ENCODE data around the gene CALML6. TPM values are rescaled to one million over a fixed set of nuclear protein-coding genes. Genes with fewer than 3 reads are reported as not detected.

The CALML6 gene
- total and polyA plus RNA-seq, 2 of the 8 experiments (the other 6 are each of a cell fraction or from before 2014, with no cell fraction given), result 0.54 to 1.3 TPM

DNA sequence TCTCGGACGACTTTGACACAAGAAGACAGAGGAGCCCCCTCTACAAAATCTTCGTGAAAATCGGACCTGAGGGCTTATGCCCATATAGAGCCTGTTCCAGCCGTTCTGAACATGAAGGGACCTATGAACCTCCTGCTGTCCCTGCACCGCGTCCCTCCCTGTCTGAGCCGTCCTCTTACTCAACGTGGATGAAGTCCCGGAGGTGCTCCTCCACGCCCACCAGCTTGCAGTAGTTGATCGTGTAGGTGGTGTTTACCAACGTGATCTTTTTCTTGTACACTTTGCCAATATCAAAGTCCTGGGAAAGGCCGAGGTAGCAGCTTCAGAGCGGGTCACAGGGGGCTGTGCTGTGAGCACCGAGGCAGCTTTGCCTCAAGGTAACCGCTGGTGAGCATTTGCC lies 48.5 kb downstream of the CALML6 start:
- no peak overlapping the region for H2AK5ac ChIP-seq (ENCODE audit: low read depth, low read length)
- H4K8ac ChIP-seq (ENCODE audit: extremely low read depth, insufficient read depth, low read length), result no peak overlapping the region
- H3K36me3 ChIP-seq (ENCODE audit: control insufficient read depth in 2 of 4, insufficient read depth in 4 of 4, low read length in 3 of 4), result no peaks in the 10 kb centered on the region
- H3K4me1 ChIP-seq (replicated peaks in 1 of 4; ENCODE audit: control insufficient read depth in 3 of 4, insufficient read depth in 4 of 4, low read length in 3 of 4), result peaks cover 0 to 12% (median 10%) of the 10 kb centered on the region in 4 experiments; a peak in 6 of 7 replicates
- H3K18ac ChIP-seq (ENCODE audit: extremely low read depth, low read length), result no peak overlapping the region
- no peak overlapping the region for H3K4me3 ChIP-seq (ENCODE audit: extremely low read depth in 1 of 4, insufficient read depth in 2 of 4, low read depth in 3 of 4, low read length in 4 of 4)
- no peak overlapping the region for H2BK15ac ChIP-seq (ENCODE audit: low read length)
- H2BK20ac ChIP-seq (ENCODE audit: low read length), result no peak overlapping the region
- H3K4me2 ChIP-seq (ENCODE audit: insufficient read depth in 1 of 2, low read depth in 2 of 2, low read length in 2 of 2), result no peak overlapping the region
- no peak overlapping the region for H4K91ac ChIP-seq (replicated peaks; ENCODE audit: insufficient read length, low read length)
- H3K56ac ChIP-seq (replicated peaks; ENCODE audit: insufficient read length, low read depth, low read length), result no peak overlapping the region
- H4K5ac ChIP-seq (ENCODE audit: insufficient read length, low read depth, low read length), result no peak overlapping the region
- no peak overlapping the region for H2BK120ac ChIP-seq (replicated peaks; ENCODE audit: low read depth, low read length)
- no peaks in the 10 kb centered on the region for H3K79me2 ChIP-seq (ENCODE audit: control insufficient read depth in 1 of 2, insufficient read depth in 2 of 2, low read length in 2 of 2)
- H3K14ac ChIP-seq (ENCODE audit: insufficient read length), result no peak overlapping the region
- no peaks in the 10 kb centered on the region for H3K9me3 ChIP-seq (ENCODE audit: insufficient read depth in 2 of 2, low read depth in 1 of 2, low read length in 1 of 2)
- FAIRE-seq (no peak), DNase-seq (ENCODE audit: low read depth in 1 of 2, low spot score in 2 of 2) (no peak)
- no peak overlapping the region for H2BK5ac ChIP-seq (ENCODE audit: low read depth, low read length)
- POLR2A ChIA-PET (ENCODE audit: partially characterized antibody), result no interaction called here
- H3K27ac ChIP-seq (ENCODE audit: low read depth, low read length), result no peak overlapping the region
- peaks cover 0 to 3% of the 10 kb centered on the region in 2 experiments for H4K20me1 ChIP-seq (replicated peaks in 1 of 2; ENCODE audit: control insufficient read depth in 1 of 2, insufficient read depth in 2 of 2, low read length in 2 of 2)
- no peak overlapping the region for H3K23ac ChIP-seq (ENCODE audit: insufficient read length)
- CTCF ChIA-PET (ENCODE audit: partially characterized antibody), result interaction anchor here (1.0 to 15.6 kb wide), 3 partner anchors 20 to 80 kb away, joined by 3 to 249 read pairs (median 6); no protein-coding TSS in a partner anchor
- H2AFZ ChIP-seq (ENCODE audit: low read length), result no peak overlapping the region
- no peak overlapping the region for H3K9ac ChIP-seq (replicated peaks in 1 of 4; ENCODE audit: extremely low read depth in 1 of 4, low read depth in 3 of 4, low read length in 3 of 4)
- H3K79me1 ChIP-seq (ENCODE audit: low read depth, low read length), result no peaks in the 10 kb centered on the region
- 93% methylated on average over 17 of the region's 17 CpGs; no CpG with 5 or more reads in 1 of the 2 experiments for WGBS, 2 experiments (ENCODE audit: extremely low coverage in 1 of 2, insufficient coverage in 1 of 2, insufficient read length in 1 of 2, insufficient replicate concordance in 2 of 2, low coverage in 1 of 2, low lambda C conversion rate in 2 of 2, missing lambda C conversion rate in 1 of 2)
- H3K4ac ChIP-seq (replicated peaks; ENCODE audit: insufficient read length, low read depth, low read length), result no peak overlapping the region
- H2BK12ac ChIP-seq (ENCODE audit: low read depth, low read length), result no peak overlapping the region
- no peaks in the 10 kb centered on the region for H3K27me3 ChIP-seq (replicated peaks in 1 of 4; ENCODE audit: control insufficient read depth in 3 of 4, extremely low read depth in 1 of 4, insufficient read depth in 3 of 4, low read length in 3 of 4)
- H3K23me2 ChIP-seq (ENCODE audit: low read depth, low read length), result no peaks in the 10 kb centered on the region; the same call in 1 of the 2 replicates
- no peak for TF ChIP-seq SP1 (IDR thresholded peaks at IDR 0.05; ENCODE audit: low read depth, low read length)
- no peak for TF ChIP-seq RFX5 (IDR thresholded peaks at IDR 0.05; ENCODE audit: borderline replicate concordance, low read depth, low read length)
- no peak for TF ChIP-seq ATF3 (IDR thresholded peaks at IDR 0.05; ENCODE audit: insufficient read depth, low read depth, low read length)
- no peak for TF ChIP-seq RAD21 (IDR thresholded peaks at IDR 0.05 in 1 of 2, conservative IDR thresholded peaks at IDR 0.05 in 1 of 2; ENCODE audit: low read depth in 2 of 2, low read length in 2 of 2)
- no peak for TF ChIP-seq TBP (IDR thresholded peaks at IDR 0.05; ENCODE audit: low read depth, low read length)
- no peak for TF ChIP-seq SP2 (IDR thresholded peaks at IDR 0.05; ENCODE audit: low read length)
- no peak for TF ChIP-seq CHD2 (IDR thresholded peaks at IDR 0.05; ENCODE audit: low read length)
- no peak for TF ChIP-seq JUN (IDR thresholded peaks at IDR 0.05; ENCODE audit: low read depth, low read length)
- TF ChIP-seq SIX5 (IDR thresholded peaks at IDR 0.05; ENCODE audit: low read depth, low read length), result no peak
- TF ChIP-seq, protein P1, sequence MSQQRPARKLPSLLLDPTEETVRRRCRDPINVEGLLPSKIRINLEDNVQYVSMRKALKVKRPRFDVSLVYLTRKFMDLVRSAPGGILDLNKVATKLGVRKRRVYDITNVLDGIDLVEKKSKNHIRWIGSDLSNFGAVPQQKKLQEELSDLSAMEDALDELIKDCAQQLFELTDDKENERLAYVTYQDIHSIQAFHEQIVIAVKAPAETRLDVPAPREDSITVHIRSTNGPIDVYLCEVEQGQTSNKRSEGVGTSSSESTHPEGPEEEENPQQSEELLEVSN (IDR thresholded peaks at IDR 0.05), result no peak
- no peak for TF ChIP-seq SUZ12 (IDR thresholded peaks at IDR 0.05; ENCODE audit: low read length)
- no peak for TF ChIP-seq BACH1 (IDR thresholded peaks at IDR 0.05; ENCODE audit: low read length)
- no peak for TF ChIP-seq KDM4A (IDR thresholded peaks at IDR 0.05; ENCODE audit: low read depth, low read length, severe bottlenecking)
- no peak for TF ChIP-seq HDAC6 (IDR thresholded peaks at IDR 0.05; ENCODE audit: low read depth, low read length)
